Small intestine (tissue), 7 donors: ENCODE results near the gene SERPINB6. TPM values are rescaled to one million over a fixed set of nuclear protein-coding genes. Genes with fewer than 3 reads are reported as not detected.
A peak's percentile ranks its signal among the peaks of the same experiment; 100 is the strongest.
"Not testable (repeated sequence)": the region's sequence is repeated elsewhere in the genome, so short reads cannot be mapped to it uniquely, and the experiment has no call there.

Experiments used
- DNase-seq, 2 donors: peaks; one replicate each; pipeline versions ENCODE4 v3.0.0 to v3.0.0-alpha.2; 2013
- FAIRE-seq: peaks from 2 replicates; lab custom pipeline; 2012; peaks lifted over from hg19 to GRCh38; lab: Jason Lieb, UNC
- H3K27ac ChIP-seq, 3 donors: one replicate each; pipeline ENCODE4 v1.5.1; 2013; ENCODE audit warnings: low read length in 2 of 3, mild to moderate bottlenecking in 2 of 3, control low read depth in 1 of 3, inconsistent platforms in 1 of 3, low read depth in 1 of 3, moderate library complexity in 1 of 3
- H3K27me3 ChIP-seq, 3 donors: one replicate each; pipeline ENCODE4 v1.6.1; 2013; ENCODE audit warnings: low read length in 3 of 3, inconsistent platforms in 1 of 3; ENCODE audit not compliant: control insufficient read depth in 3 of 3, insufficient read depth in 3 of 3
- H3K36me3 ChIP-seq, 3 donors: one replicate each; pipeline ENCODE4 v1.6.1; 2013; ENCODE audit warnings: low read length in 3 of 3, inconsistent platforms in 1 of 3, low read depth in 1 of 3, mild to moderate bottlenecking in 1 of 3, moderate library complexity in 1 of 3; ENCODE audit not compliant: control insufficient read depth in 3 of 3, insufficient read depth in 2 of 3
- H3K4me1 ChIP-seq, 3 donors: one replicate each; pipeline ENCODE4 v1.6.1; 2013; ENCODE audit warnings: low read length in 2 of 3, inconsistent platforms in 1 of 3, low read depth in 1 of 3, mild to moderate bottlenecking in 1 of 3, moderate library complexity in 1 of 3; ENCODE audit not compliant: control insufficient read depth in 3 of 3, insufficient read depth in 2 of 3
- H3K4me3 ChIP-seq, 3 donors: one replicate each; pipeline ENCODE4 v1.5.1; 2013; ENCODE audit warnings: low read length in 3 of 3, control low read depth in 1 of 3, inconsistent platforms in 1 of 3, low read depth in 1 of 3, mild to moderate bottlenecking in 1 of 3, moderate library complexity in 1 of 3
- H3K9me3 ChIP-seq, 2 donors: one replicate each; pipeline ENCODE4 v1.6.1; 2013; ENCODE audit warnings: low read depth in 1 of 2, low read length in 1 of 2; ENCODE audit not compliant: control insufficient read depth in 2 of 2, insufficient read depth in 1 of 2
- WGBS, 3 donors: extraction: QIAGEN DNeasy Blood & Tissue Kit; methylation state at CpG; one replicate each; pipeline ENCODE4 v1.1.7; 2013; 5-methylcytosine and 5-hydroxymethylcytosine counted together
- polyA plus RNA-seq, 4 donors: library from polyadenylated mRNA; stranded (reverse) in 3 of 4; unstranded in 1 of 4; fragments of 200-250 nt in 3 of 4; fragments of 120-200 nt in 1 of 4; gene quantifications; one replicate each; pipeline versions ENCODE4 v1.2.1 to v1.2.3, GENCODE V29; 2013
- donor health status: healthy with polysubstance abuse.
- donor health status: control.
- donor health status: control.
- donor health status: Bipolar disorder and iron deficiency.
- donor health status: healthy.

SERPINB6 gene
- polyA plus RNA-seq, 4 donors: 280 to 539 (median 418) TPM

GRCh38 chr6:3006476-3006875 is 35.1 kb upstream of the SERPINB6 start:
- Histone ChIP-seq H3K27me3 (no peaks in the 10 kb centered on the region), H3K4me3 (no peak overlapping the region), H3K36me3 (peaks cover 0 to 44% (median 2%) of the 10 kb centered on the region in 3 donors), H3K27ac (no peak overlapping the region), H3K4me1 (peaks cover 0 to 5% (median 4%) of the 10 kb centered on the region in 3 donors), H3K9me3 (peaks cover 0 to 11% of the 10 kb centered on the region in 2 donors)
- FAIRE-seq (no peak), DNase-seq (no peak)
- whole genome bisulfite sequencing, 3 donors: 94 to 95% (median 94%) methylated on average over 5 of the region's 5 CpGs

- WGBS, 3 donors: 93 to 98% (median 97%) methylated on average over 9 of the region's 9 CpGs
- H3K4me3 ChIP-seq: no peak overlapping the region
- DNase-seq: no peak
- peaks cover 0 to 44% (median 2%) of the 10 kb centered on the region in 3 donors for H3K36me3 ChIP-seq
- no peak for FAIRE-seq
- H3K27me3 ChIP-seq: no peaks in the 10 kb centered on the region
- peaks cover 0 to 7% of the 10 kb centered on the region in 2 donors for H3K9me3 ChIP-seq
- no peak overlapping the region for H3K27ac ChIP-seq
- H3K4me1 ChIP-seq: peaks cover 0 to 5% (median 4%) of the 10 kb centered on the region in 3 donors
These were observed 34.5 kb upstream of the SERPINB6 start for GRCh38 chr6:3005874-3006273.

- WGBS, 3 donors: 92 to 93% (median 93%) methylated on average over 9 of the region's 9 CpGs
- FAIRE-seq (no peak), DNase-seq (no peak)
- H3K36me3 ChIP-seq: peaks cover 0 to 39% (median 2%) of the 10 kb centered on the region in 3 donors
- H3K4me3 ChIP-seq: no peak overlapping the region
- H3K27ac ChIP-seq: no peak overlapping the region
- no peaks in the 10 kb centered on the region for H3K9me3 ChIP-seq
- no peaks in the 10 kb centered on the region for H3K27me3 ChIP-seq
- H3K4me1 ChIP-seq: peaks cover 0 to 3% (median 0%) of the 10 kb centered on the region in 3 donors
These were observed 33.7 kb upstream of the SERPINB6 start for GRCh38 chr6:3005077-3005476.

GRCh38 chr6:3003226-3003625 is 31.9 kb upstream of the SERPINB6 start:
- WGBS, 3 donors: 86 to 98% (median 92%) methylated on average over 3 to 4 of the region's 5 CpGs
- FAIRE-seq: not testable (repeated sequence)

GRCh38 chr6:3001773-3002293 is 30.5 kb upstream of the SERPINB6 start:
- Histone ChIP-seq H3K4me1 (peaks cover 0 to 9% (median 0%) of the 10 kb centered on the region in 3 donors), H3K27me3 (no peaks in the 10 kb centered on the region), H3K27ac (no peak overlapping the region), H3K4me3 (no peak overlapping the region), H3K36me3 (peaks cover 0 to 28% (median 2%) of the 10 kb centered on the region in 3 donors), H3K9me3 (no peaks in the 10 kb centered on the region)
- WGBS, 3 donors: 40 to 54% (median 46%) methylated on average over 2 of the region's 2 CpGs
- DNase-seq (peak; percentile 67 to 81), FAIRE-seq (no peak)

More at GRCh38 chr6:3003226-3003625, 31.9 kb upstream of the SERPINB6 start:
- not testable (repeated sequence) for H3K4me1 ChIP-seq, H3K27me3 ChIP-seq, H3K27ac ChIP-seq, H3K4me3 ChIP-seq, H3K9me3 ChIP-seq, DNase-seq
- H3K36me3 ChIP-seq: peaks cover 0 to 34% (median 2%) of the 10 kb centered on the region in 3 donors

- Histone ChIP-seq H3K4me3 (no peak overlapping the region), H3K9me3 (no peaks in the 10 kb centered on the region), H3K27ac (no peak overlapping the region), H3K4me1 (peaks cover 0 to 9% (median 0%) of the 10 kb centered on the region in 3 donors), H3K27me3 (no peaks in the 10 kb centered on the region), H3K36me3 (peaks cover 0 to 23% (median 2%) of the 10 kb centered on the region in 3 donors)
- WGBS, 3 donors: 64 to 86% (median 74%) methylated on average over 11 of the region's 11 CpGs
- FAIRE-seq (no peak), DNase-seq (no peak)
These were observed 29.9 kb upstream of the SERPINB6 start for GRCh38 chr6:3001146-3001772.

GRCh38 chr6:2999618-3000557 is 28.5 kb upstream of the SERPINB6 start, which contains the start of gene NQO2:
Gene NQO2, plus strand, starts transcription at chr6:2999894. Its CDS starts 6,659 bp downstream, at chr6:3006553.
- H3K27ac ChIP-seq: peak within 1 kb of the TSS; percentile 96 to 99 (median 99)
- DNase-seq: peak in 1 of 2 donors; percentile 90
- peaks cover 0 to 9% (median 0%) of the 10 kb centered on the region in 3 donors for H3K4me1 ChIP-seq
- FAIRE-seq: no peak
- peak within 1 kb of the TSS; percentile 61 to 93 (median 72) for H3K4me3 ChIP-seq
- no peaks in the 10 kb centered on the region for H3K27me3 ChIP-seq
- H3K36me3 ChIP-seq: peaks cover 0 to 16% (median 2%) of the 10 kb centered on the region in 3 donors
- WGBS, 3 donors: 1 to 3% (median 3%) methylated on average over 35 to 85 of the region's 87 CpGs
- H3K9me3 ChIP-seq: no peaks in the 10 kb centered on the region
